Activated T-cell treated with anti-CD3 and anti-CD28 coated beads for 4 hours (primary cell): Measurements from ENCODE around the gene IARS2.
"Not testable (repeated sequence)": the region's sequence is repeated elsewhere in the genome, so short reads cannot be mapped to it uniquely, and the experiment has no call there.

Experiments
- DNase-seq: peaks from one replicate; pipeline ENCODE4 v3.0.0-alpha.2; 2020

The IARS2 gene

GRCh38 chr1:220169887-220170286 is 76.0 kb downstream of the IARS2 start:
- not testable (repeated sequence) for DNase-seq

- DNase-seq = no peak
Measured at GRCh38 chr1:220170836-220171526, 77.0 kb downstream of the IARS2 start.

- DNase-seq = no peak
Measured at GRCh38 chr1:220176540-220176939, 82.6 kb downstream of the IARS2 start.

- DNase-seq = no peak
Measured at GRCh38 chr1:220182111-220182510, 88.2 kb downstream of the IARS2 start.

GRCh38 chr1:220182656-220183055 is 88.7 kb downstream of the IARS2 start:
- DNase-seq = no peak

- no peak for DNase-seq
Measured at GRCh38 chr1:220184506-220184905, 90.6 kb downstream of the IARS2 start.

- DNase-seq = no peak
Measured at GRCh38 chr1:220186752-220187151, 92.8 kb downstream of the IARS2 start.

- no peak for DNase-seq
Measured at GRCh38 chr1:220188538-220188937, 94.6 kb downstream of the IARS2 start.

- no peak for DNase-seq
Measured at GRCh38 chr1:220189750-220190347, 95.9 kb downstream of the IARS2 start.

GRCh38 chr1:220195701-220196100 is 101.8 kb downstream of the IARS2 start:
- no peak for DNase-seq
